T-helper 2 cell (primary cell): ENCODE results near the gene ABTB2.

Experiments used
- DNase-seq, 5 experiments: peaks; one replicate each; pipeline versions ENCODE4 v3.0.0 to v3.0.0-alpha.2; 2012 to 2022

The ABTB2 gene

GRCh38 chr11:34206407-34207300 is 151.2 kb downstream of the ABTB2 start:
- DNase-seq: no peak

GRCh38 chr11:34205326-34206035 is 152.3 kb downstream of the ABTB2 start:
- DNase-seq: no peak

- no peak for DNase-seq
Observed at GRCh38 chr11:34204396-34205279, 153.2 kb downstream of the ABTB2 start.

GRCh38 chr11:34203377-34203871 is 154.4 kb downstream of the ABTB2 start:
- DNase-seq: no peak

- no peak for DNase-seq
Observed at GRCh38 chr11:34201129-34201528, 156.7 kb downstream of the ABTB2 start.

GRCh38 chr11:34199525-34199924 is 158.3 kb downstream of the ABTB2 start:
- DNase-seq: no peak

GRCh38 chr11:34198523-34198922 is 159.3 kb downstream of the ABTB2 start:
- no peak for DNase-seq

- DNase-seq: no peak
Observed at GRCh38 chr11:34197256-34197655, 160.6 kb downstream of the ABTB2 start.

GRCh38 chr11:34194576-34195335 is 163.1 kb downstream of the ABTB2 start:
- DNase-seq: no peak

GRCh38 chr11:34192481-34193401 is 165.1 kb downstream of the ABTB2 start:
- DNase-seq: no peak

- DNase-seq: no peak
Observed at GRCh38 chr11:34191578-34191977, 166.2 kb downstream of the ABTB2 start.

GRCh38 chr11:34190192-34191139 is 167.3 kb downstream of the ABTB2 start:
- DNase-seq: no peak

- no peak for DNase-seq
Observed at GRCh38 chr11:34189191-34189590, 168.6 kb downstream of the ABTB2 start.

GRCh38 chr11:34188181-34188580 is 169.6 kb downstream of the ABTB2 start:
- DNase-seq: no peak

- no peak for DNase-seq
Observed at GRCh38 chr11:34185926-34186841, 171.6 kb downstream of the ABTB2 start.

GRCh38 chr11:34184505-34185015 is 173.2 kb downstream of the ABTB2 start:
- DNase-seq: no peak

GRCh38 chr11:34183848-34184391 is 173.9 kb downstream of the ABTB2 start:
- DNase-seq: no peak
